H1 (cell line): Measurements from ENCODE around the gene FUT4. TPM values are rescaled to one million over a fixed set of nuclear protein-coding genes. Genes with fewer than 3 reads are reported as not detected.

Source experiments
- ASH2L ChIP-seq: fragments of 200-600, 300-600 bp; sonication (generic); IDR thresholded peaks from one replicate; pipeline ENCODE4 v1.7.1; 2017; ENCODE audit warnings: low read length
- POU5F1 ChIP-seq: IDR thresholded peaks from 2 replicates; pipeline ENCODE4 v1.6.1; 2011; ENCODE audit warnings: low read depth, mild to moderate bottlenecking, low read length, moderate library complexity
- TCF12 ChIP-seq: IDR thresholded peaks from 2 replicates; pipeline ENCODE4 v1.6.1; 2011; ENCODE audit warnings: low read depth, mild to moderate bottlenecking, low read length
- TEAD4 ChIP-seq: IDR thresholded peaks from 2 replicates; pipeline ENCODE4 v1.6.1; 2012; ENCODE audit warnings: low read depth, low read length, inconsistent platforms, mixed read lengths
- polyA plus RNA-seq, 7 experiments: library from polyadenylated mRNA; depleted of rRNA in 3 of 7; stranded (reverse) in 5 of 7; unstranded in 2 of 7; fragments of >200 nt in 5 of 7; fragments of 200-250 nt in 2 of 7; gene quantifications; 1 replicate in 5 of 7; 2 replicates in 1 of 7; 4 replicates in 1 of 7; pipeline versions ENCODE4 v1.2.1 to v1.2.3, GENCODE V29; 2011 to 2013; ENCODE audit warnings: missing spikeins in 2 of 7, mixed read lengths in 2 of 7
- total RNA-seq: library from RNA; stranded (reverse); fragmentation: NEBNext Ultra II Directional; extraction: Animal tissue kit (Norgen Biotek cat#: 25700); gene quantifications from 2 replicates; pipeline ENCODE4 v1.2.1, GENCODE V29; 2021

Gene FUT4
- total and polyA plus RNA-seq, 2 of the 8 experiments (the other 6 are each of a cell fraction or from before 2014, with no cell fraction given), result 2.6 to 8.0 TPM

DNA sequence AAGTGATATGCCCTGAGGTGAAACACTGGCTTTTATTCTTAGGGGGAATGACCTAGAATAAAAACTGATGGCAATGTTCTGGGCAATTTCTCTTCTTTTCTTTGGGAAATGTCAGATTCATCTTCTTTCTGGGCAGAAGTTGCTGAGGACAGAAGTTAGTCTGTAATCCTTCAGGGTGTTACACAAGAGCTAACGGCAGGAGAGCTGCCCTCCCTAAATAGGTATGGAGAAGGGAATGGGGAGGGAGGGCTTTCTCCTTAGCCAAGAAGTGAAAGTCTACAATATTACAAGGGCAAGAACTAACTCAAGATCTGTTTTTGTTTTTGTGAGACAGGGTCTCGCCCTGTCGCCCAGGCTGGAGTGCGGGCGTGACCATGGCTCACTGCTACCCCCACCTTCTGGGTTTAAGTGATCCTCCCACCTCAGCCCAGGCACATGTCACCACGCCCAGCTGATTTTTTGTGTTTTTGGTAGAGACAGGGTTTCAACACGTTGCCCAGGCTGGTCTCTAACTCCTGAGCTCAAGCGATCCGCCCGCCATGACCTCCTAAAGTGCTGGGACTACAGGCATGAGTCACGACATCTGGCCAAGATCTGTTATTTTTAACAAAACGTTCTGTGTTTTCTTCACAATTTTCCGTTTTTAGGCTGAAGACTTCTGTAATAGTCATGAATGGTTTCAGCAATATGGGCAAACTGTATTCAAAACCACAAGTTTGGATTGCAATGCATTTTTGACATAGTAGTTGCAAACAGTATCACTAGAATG is 30.7 kb downstream of the FUT4 start (continued):
- TF ChIP-seq TEAD4 (no peak), ASH2L (no peak), TCF12 (no peak), POU5F1 (no peak)
- TF ChIP-seq, all 59 proteins: peak for 0
